AG04450 (cell line): Measurements from ENCODE around the gene ADAMTS2. TPM values are rescaled to one million over a fixed set of nuclear protein-coding genes. Genes with fewer than 3 reads are reported as not detected.

Source experiments
- CTCF ChIA-PET: fragments of 300-600, 350-600 bp; formaldehyde crosslinking; extraction: SDS; loops from one replicate; lab custom pipeline; 2022; ENCODE audit warnings: antibody characterized with exemption, inconsistent platforms; lab: Charles Lee
- POLR2A ChIA-PET: fragments of 350-600 bp; formaldehyde crosslinking; extraction: SDS; loops from one replicate; lab custom pipeline; 2021; ENCODE audit warnings: antibody characterized with exemption, inconsistent platforms; lab: Yijun Ruan, JAX
- DNase-seq: peaks from one replicate; pipeline ENCODE4 v3.0.0-alpha.2; 2011; ENCODE audit warnings: low read depth, low spot score
- H3K27ac ChIP-seq: one replicate; pipeline ENCODE4 v1.5.1; 2012; ENCODE audit warnings: low read depth, low read length, control low read depth
- H3K27me3 ChIP-seq: one replicate; pipeline ENCODE4 v1.6.0; 2012; ENCODE audit warnings: low read length; ENCODE audit not compliant: control insufficient read depth, insufficient read depth
- H3K4me3 ChIP-seq: 2 replicates; pipeline ENCODE4 v1.5.1; 2011; ENCODE audit warnings: mild to moderate bottlenecking, low read depth, low read length, control low read depth
- H3K9me3 ChIP-seq: 2 replicates; pipeline ENCODE4 v1.5.1; 2012; ENCODE audit warnings: low read length; ENCODE audit not compliant: control insufficient read depth, insufficient read depth
- CTCF ChIP-seq: IDR thresholded peaks from 2 replicates; pipeline ENCODE4 v1.5.1; 2011; ENCODE audit warnings: low read depth, low read length, control low read depth, inconsistent platforms
- polyA plus RNA-seq: library from polyadenylated mRNA; depleted of rRNA; stranded (reverse); fragments of >200 nt; gene quantifications from 2 replicates; pipeline ENCODE4 v1.2.3, GENCODE V29; 2011

Gene ADAMTS2
- polyA plus RNA-seq, 1 experiment = 22.6 TPM

GRCh38 chr5:179361037-179361603, 15.9 kb upstream of the ADAMTS2 start:
- no peak for TF ChIP-seq CTCF
- no peak overlapping the region for H3K27ac ChIP-seq
- peaks cover 10% of the 10 kb centered on the region; the same call in 1 of the 2 replicates for H3K9me3 ChIP-seq
- H3K4me3 ChIP-seq = no peak overlapping the region
- no peak for DNase-seq
- peaks cover 3% of the 10 kb centered on the region for H3K27me3 ChIP-seq
- CTCF ChIA-PET = no interaction called here
- POLR2A ChIA-PET = no interaction called here

- no peak for DNase-seq
- no peak for TF ChIP-seq CTCF
- Histone ChIP-seq H3K27me3 (no peaks in the 10 kb centered on the region), H3K27ac (no peak overlapping the region), H3K4me3 (no peak overlapping the region), H3K9me3 (peaks cover 7% of the 10 kb centered on the region; the same call in 1 of the 2 replicates)
- POLR2A ChIA-PET = no interaction called here
- CTCF ChIA-PET = interaction anchor here (1.6 kb wide), 1 partner anchor 13 kb away, joined by 5 read pairs; no protein-coding TSS in a partner anchor
Measured at GRCh38 chr5:179357031-179357430, 11.8 kb upstream of the ADAMTS2 start.

- DNase-seq = no peak
- H3K27ac ChIP-seq = no peak overlapping the region
- ChIA-PET POLR2A (interaction anchor here (0.8 kb wide), 1 partner anchor 81 kb away, joined by 4 read pairs; no protein-coding TSS in a partner anchor), CTCF (no interaction called here)
- TF ChIP-seq CTCF = no peak
- no peaks in the 10 kb centered on the region for H3K27me3 ChIP-seq
- H3K9me3 ChIP-seq = peaks cover 2% of the 10 kb centered on the region; the same call in 1 of the 2 replicates
- no peak overlapping the region for H3K4me3 ChIP-seq
Measured at GRCh38 chr5:179355976-179356974, 11.0 kb upstream of the ADAMTS2 start.

- DNase-seq = no peak
- Histone ChIP-seq H3K9me3 (no peaks in the 10 kb centered on the region; the same call in 1 of the 2 replicates), H3K27me3 (no peaks in the 10 kb centered on the region), H3K4me3 (no peak overlapping the region), H3K27ac (no peak overlapping the region)
- CTCF ChIA-PET = interaction anchor here (2.1 kb wide), 1 partner anchor 10 kb away, joined by 5 read pairs; no protein-coding TSS in a partner anchor
- TF ChIP-seq CTCF = no peak
- POLR2A ChIA-PET = no interaction called here
Measured at GRCh38 chr5:179354305-179354882, 9.1 kb upstream of the ADAMTS2 start.
